GM21576 (cell line): ENCODE measurements around the gene PPP3CA.
A peak's percentile ranks its signal among the peaks of the same experiment; 100 is the strongest.
"Not testable (repeated sequence)": the region's sequence is repeated elsewhere in the genome, so short reads cannot be mapped to it uniquely, and the experiment has no call there.

Source experiments
- ATAC-seq: cut with Tn5 transposase; IDR thresholded peaks from one replicate; pipeline ENCODE4 v1.9.1; 2021; ENCODE audit warnings: mild to moderate bottlenecking, moderate library complexity; ENCODE audit not compliant: unreplicated experiment

The PPP3CA gene

GRCh38 chr4:101020956-101021355 is 326.4 kb downstream of the PPP3CA start:
- peak; percentile 65 for ATAC-seq

GRCh38 chr4:101019941-101020401 is 327.4 kb downstream of the PPP3CA start:
- ATAC-seq: peak; percentile 53

GRCh38 chr4:101019313-101019712 is 328.0 kb downstream of the PPP3CA start:
- ATAC-seq: no peak

GRCh38 chr4:101018836-101019235 is 328.5 kb downstream of the PPP3CA start:
- peak; percentile 62 for ATAC-seq

- peak; percentile 36 for ATAC-seq
These were observed 332.9 kb downstream of the PPP3CA start for GRCh38 chr4:101014417-101014816.

- ATAC-seq: no peak
These were observed 336.3 kb downstream of the PPP3CA start for GRCh38 chr4:101010987-101011386.

GRCh38 chr4:101009471-101009870 is 337.9 kb downstream of the PPP3CA start:
- peak; percentile 74 for ATAC-seq

GRCh38 chr4:101008503-101008902 is 338.8 kb downstream of the PPP3CA start:
- ATAC-seq: no peak

- no peak for ATAC-seq
These were observed 341.7 kb downstream of the PPP3CA start for GRCh38 chr4:101005659-101006058.

- ATAC-seq: no peak
These were observed 346.8 kb downstream of the PPP3CA start for GRCh38 chr4:101000496-101000895.

- ATAC-seq: no peak
These were observed 351.7 kb downstream of the PPP3CA start for GRCh38 chr4:100995671-100996070.

GRCh38 chr4:100995002-100995401 is 352.3 kb downstream of the PPP3CA start:
- ATAC-seq: not testable (repeated sequence)

- not testable (repeated sequence) for ATAC-seq
These were observed 355.8 kb downstream of the PPP3CA start for GRCh38 chr4:100991332-100992069.

- ATAC-seq: no peak
These were observed 357.9 kb downstream of the PPP3CA start for GRCh38 chr4:100989401-100989800.

- no peak for ATAC-seq
These were observed 358.4 kb downstream of the PPP3CA start for GRCh38 chr4:100988876-100989275.

- no peak for ATAC-seq
These were observed 360.9 kb downstream of the PPP3CA start for GRCh38 chr4:100986360-100986868.

GRCh38 chr4:100985576-100985975 is 361.8 kb downstream of the PPP3CA start:
- no peak for ATAC-seq

- ATAC-seq: no peak
These were observed 362.4 kb downstream of the PPP3CA start for GRCh38 chr4:100984901-100985300.

GRCh38 chr4:100983426-100983825 is 363.9 kb downstream of the PPP3CA start:
- ATAC-seq: no peak

- no peak for ATAC-seq
These were observed 365.0 kb downstream of the PPP3CA start for GRCh38 chr4:100982345-100982744.

- ATAC-seq: no peak
These were observed 365.7 kb downstream of the PPP3CA start for GRCh38 chr4:100981447-100982204.

- ATAC-seq: no peak
These were observed 367.6 kb downstream of the PPP3CA start for GRCh38 chr4:100979736-100980135.
